Neural progenitor cell (in vitro differentiated cells): ENCODE results near the gene HSF4. TPM values are rescaled to one million over a fixed set of nuclear protein-coding genes. Genes with fewer than 3 reads are reported as not detected.

ENCODE experiments used
- DNase-seq: peaks from one replicate; pipeline ENCODE4 v3.0.0-alpha.2; 2016; ENCODE audit warnings: low spot score
- H2AFZ ChIP-seq: fragments of 200-600 bp; sonication (generic); replicated peaks from 2 replicates; pipeline ENCODE4 v1.6.1; 2016; ENCODE audit warnings: antibody characterized with exemption
- H3F3A ChIP-seq: fragments of 200-600 bp; sonication (generic); 2 replicates; pipeline ENCODE4 v1.6.1; 2016; ENCODE audit warnings: antibody characterized with exemption, low read depth
- H3K27ac ChIP-seq: fragments of 200-600 bp; sonication (generic); 2 replicates; pipeline ENCODE4 v1.5.1; 2016; ENCODE audit warnings: mild to moderate bottlenecking
- H3K27me3 ChIP-seq: fragments of 200-600 bp; sonication (generic); 2 replicates; pipeline ENCODE4 v1.6.1; 2016; ENCODE audit warnings: mild to moderate bottlenecking, moderate library complexity
- H3K36me3 ChIP-seq: fragments of 200-600 bp; sonication (generic); 2 replicates; pipeline ENCODE4 v1.5.1; 2016
- H3K4me1 ChIP-seq: fragments of 200-600 bp; sonication (generic); 2 replicates; pipeline ENCODE4 v1.6.1; 2016; ENCODE audit warnings: mixed run types
- H3K4me2 ChIP-seq: fragments of 200-600 bp; sonication (generic); 2 replicates; pipeline ENCODE4 v1.6.1; 2016
- H3K4me3 ChIP-seq: fragments of 200-600 bp; sonication (generic); 2 replicates; pipeline ENCODE4 v1.5.1; 2016
- H3K79me2 ChIP-seq: fragments of 200-600 bp; sonication (generic); 2 replicates; pipeline ENCODE4 v1.6.1; 2016; ENCODE audit warnings: low read depth
- H3K9ac ChIP-seq: fragments of 200-600 bp; sonication (generic); 2 replicates; pipeline ENCODE4 v1.6.1; 2016
- H3K9me3 ChIP-seq: fragments of 200-600 bp; sonication (generic); 2 replicates; pipeline ENCODE4 v1.5.1; 2016; ENCODE audit warnings: low read depth
- H4K20me1 ChIP-seq: fragments of 200-600 bp; sonication (generic); 2 replicates; pipeline ENCODE4 v1.6.1; 2016; ENCODE audit warnings: low read depth
- H3K27ac Mint-ChIP-seq: 3 replicates; pipeline ENCODE4 v1.8.0; 2021; ENCODE audit warnings: mixed read lengths
- H3K27me3 Mint-ChIP-seq: 2 replicates; pipeline ENCODE4 v1.8.0; 2022; ENCODE audit warnings: low read depth, mild to moderate bottlenecking, inconsistent platforms, moderate library complexity, mixed read lengths; ENCODE audit not compliant: insufficient read depth
- H3K36me3 Mint-ChIP-seq: 3 replicates; pipeline ENCODE4 v1.8.0; 2021; ENCODE audit warnings: mixed read lengths
- H3K4me1 Mint-ChIP-seq: 3 replicates; pipeline ENCODE4 v1.8.0; 2021; ENCODE audit warnings: mixed read lengths
- H3K4me3 Mint-ChIP-seq: 3 replicates; pipeline ENCODE4 v1.8.0; 2021; ENCODE audit warnings: mild to moderate bottlenecking, moderate library complexity, mixed read lengths
- H3K9me3 Mint-ChIP-seq: 3 replicates; pipeline ENCODE4 v1.8.0; 2020; ENCODE audit warnings: mixed read lengths
- EZH2 ChIP-seq: fragments of 200-600 bp; sonication (generic); IDR thresholded peaks from 2 replicates; pipeline ENCODE4 v1.6.1; 2017; ENCODE audit warnings: antibody characterized with exemption, mild to moderate bottlenecking, moderate library complexity
- EZH2phosphoT487 ChIP-seq: fragments of 200-600 bp; sonication (generic); IDR thresholded peaks from 2 replicates; pipeline ENCODE4 v1.6.1; 2017; ENCODE audit warnings: antibody characterized with exemption
- total RNA-seq: library from RNA; depleted of rRNA; stranded (reverse); fragments of >200 nt; gene quantifications from 2 replicates; pipeline ENCODE4 v1.2.3, GENCODE V29; 2015; ENCODE audit warnings: low replicate concordance
- TF ChIP-seq, protein P1 (sequence below): fragments of 200-600 bp; sonication (generic); IDR thresholded peaks from 2 replicates; pipeline ENCODE4 v1.5.1; 2017; ENCODE audit warnings: antibody characterized with exemption, mild to moderate bottlenecking

The HSF4 gene
- total RNA-seq, 1 donor from 2014 or later = not detected

GRCh38 chr16:67157892-67158635 lies 6.5 kb upstream of the HSF4 start:
- H3K27ac ChIP-seq = no peak overlapping the region
- Mint-ChIP-seq H3K27me3 (peaks cover 82% of the 10 kb centered on the region), H3K36me3 (no peaks in the 10 kb centered on the region), H3K4me3 (peak overlapping the region; percentile 81), H3K9me3 (no peaks in the 10 kb centered on the region), H3K4me1 (peaks cover 10% of the 10 kb centered on the region), H3K27ac (no peak overlapping the region)
- no peak overlapping the region for H3K4me3 ChIP-seq
- no peak overlapping the region for H3K9ac ChIP-seq
- no peak for DNase-seq
- TF ChIP-seq EZH2phosphoT487 (no peak), EZH2 (no peak)
- TF ChIP-seq, protein P1, sequence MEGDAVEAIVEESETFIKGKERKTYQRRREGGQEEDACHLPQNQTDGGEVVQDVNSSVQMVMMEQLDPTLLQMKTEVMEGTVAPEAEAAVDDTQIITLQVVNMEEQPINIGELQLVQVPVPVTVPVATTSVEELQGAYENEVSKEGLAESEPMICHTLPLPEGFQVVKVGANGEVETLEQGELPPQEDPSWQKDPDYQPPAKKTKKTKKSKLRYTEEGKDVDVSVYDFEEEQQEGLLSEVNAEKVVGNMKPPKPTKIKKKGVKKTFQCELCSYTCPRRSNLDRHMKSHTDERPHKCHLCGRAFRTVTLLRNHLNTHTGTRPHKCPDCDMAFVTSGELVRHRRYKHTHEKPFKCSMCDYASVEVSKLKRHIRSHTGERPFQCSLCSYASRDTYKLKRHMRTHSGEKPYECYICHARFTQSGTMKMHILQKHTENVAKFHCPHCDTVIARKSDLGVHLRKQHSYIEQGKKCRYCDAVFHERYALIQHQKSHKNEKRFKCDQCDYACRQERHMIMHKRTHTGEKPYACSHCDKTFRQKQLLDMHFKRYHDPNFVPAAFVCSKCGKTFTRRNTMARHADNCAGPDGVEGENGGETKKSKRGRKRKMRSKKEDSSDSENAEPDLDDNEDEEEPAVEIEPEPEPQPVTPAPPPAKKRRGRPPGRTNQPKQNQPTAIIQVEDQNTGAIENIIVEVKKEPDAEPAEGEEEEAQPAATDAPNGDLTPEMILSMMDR = no peak
- H2AFZ ChIP-seq = no peak overlapping the region
- H3K4me2 ChIP-seq = no peak overlapping the region
- peaks cover 100% of the 10 kb centered on the region for H3K27me3 ChIP-seq
- H3K4me1 ChIP-seq = peaks cover 6% of the 10 kb centered on the region
- no peaks in the 10 kb centered on the region for H3K9me3 ChIP-seq
- H3K36me3 ChIP-seq = no peaks in the 10 kb centered on the region
- peaks cover 52% of the 10 kb centered on the region for H4K20me1 ChIP-seq
- H3K79me2 ChIP-seq = no peaks in the 10 kb centered on the region
- H3F3A ChIP-seq = peaks cover 23% of the 10 kb centered on the region

GRCh38 chr16:67158637-67159600 lies 5.6 kb upstream of the HSF4 start:
- Histone ChIP-seq H2AFZ (no peak overlapping the region), H3K27ac (no peak overlapping the region), H3K9ac (no peak overlapping the region)

DNA sequence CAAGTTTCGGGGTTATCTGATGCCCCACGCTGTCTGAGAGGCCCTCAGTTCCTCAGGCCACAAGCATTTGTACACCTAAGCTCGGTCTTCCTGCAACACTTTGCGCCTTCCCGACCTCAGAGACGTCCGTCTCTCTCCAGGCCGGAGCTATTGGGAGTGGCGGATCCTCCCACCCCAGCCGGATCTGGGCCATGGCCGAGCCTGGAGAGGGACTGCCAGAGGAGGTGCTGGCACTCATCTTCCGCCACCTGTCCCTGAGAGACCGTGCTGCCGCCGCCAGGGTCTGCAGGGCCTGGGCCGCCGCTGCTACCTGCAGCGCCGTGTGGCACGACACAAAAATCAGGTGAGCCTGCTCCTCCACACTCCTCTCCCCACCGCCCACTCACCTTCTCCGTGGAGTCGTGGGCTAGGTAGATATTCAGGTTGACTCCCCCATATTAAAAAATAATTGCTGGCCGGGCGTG lies 2.9 kb upstream of the HSF4 start:
- TF ChIP-seq EZH2phosphoT487 (no peak), EZH2 (no peak)
- TF ChIP-seq, protein P1 = no peak

More at GRCh38 chr16:67158637-67159600, 5.6 kb upstream of the HSF4 start:
- Mint-ChIP-seq H3K27me3 (peaks cover 78% of the 10 kb centered on the region), H3K4me3 (peak overlapping the region; percentile 81), H3K36me3 (no peaks in the 10 kb centered on the region), H3K9me3 (no peaks in the 10 kb centered on the region), H3K4me1 (peaks cover 10% of the 10 kb centered on the region), H3K27ac (no peak overlapping the region)
- Histone ChIP-seq H3K36me3 (no peaks in the 10 kb centered on the region), H3K4me2 (peak overlapping the region; percentile 83), H4K20me1 (peaks cover 54% of the 10 kb centered on the region), H3K79me2 (no peaks in the 10 kb centered on the region), H3K27me3 (peaks cover 100% of the 10 kb centered on the region), H3K9me3 (no peaks in the 10 kb centered on the region), H3K4me3 (peak overlapping the region; percentile 56), H3F3A (peaks cover 23% of the 10 kb centered on the region), H3K4me1 (peaks cover 6% of the 10 kb centered on the region)
- TF ChIP-seq, protein P1 = no peak
- peak; percentile 70 for TF ChIP-seq EZH2
- DNase-seq = peak; percentile 70

More for the DNA sequence above, 2.9 kb upstream of the HSF4 start:
- Histone ChIP-seq H3K9ac (no peak overlapping the region), H2AFZ (no peak overlapping the region), H4K20me1 (peaks cover 57% of the 10 kb centered on the region), H3K9me3 (no peaks in the 10 kb centered on the region), H3F3A (peaks cover 20% of the 10 kb centered on the region), H3K27me3 (peaks cover 100% of the 10 kb centered on the region), H3K36me3 (no peaks in the 10 kb centered on the region), H3K4me1 (no peaks in the 10 kb centered on the region), H3K4me2 (no peak overlapping the region), H3K27ac (no peak overlapping the region), H3K4me3 (no peak overlapping the region), H3K79me2 (no peaks in the 10 kb centered on the region)
- Mint-ChIP-seq H3K27me3 (peaks cover 83% of the 10 kb centered on the region), H3K9me3 (no peaks in the 10 kb centered on the region), H3K4me1 (peaks cover 6% of the 10 kb centered on the region), H3K27ac (no peak overlapping the region), H3K4me3 (peak overlapping the region; percentile 65), H3K36me3 (no peaks in the 10 kb centered on the region)
- DNase-seq = no peak
